GM18511 (cell line): Measurements from ENCODE around the gene ARMC9.
"Not testable (repeated sequence)": the region's sequence is repeated elsewhere in the genome, so short reads cannot be mapped to it uniquely, and the experiment has no call there.

Experiments
- ATAC-seq: cut with Tn5 transposase; IDR thresholded peaks from one replicate; pipeline ENCODE4 v1.9.1; 2021; ENCODE audit warnings: mild to moderate bottlenecking, moderate library complexity; ENCODE audit not compliant: unreplicated experiment

The ARMC9 gene

DNA sequence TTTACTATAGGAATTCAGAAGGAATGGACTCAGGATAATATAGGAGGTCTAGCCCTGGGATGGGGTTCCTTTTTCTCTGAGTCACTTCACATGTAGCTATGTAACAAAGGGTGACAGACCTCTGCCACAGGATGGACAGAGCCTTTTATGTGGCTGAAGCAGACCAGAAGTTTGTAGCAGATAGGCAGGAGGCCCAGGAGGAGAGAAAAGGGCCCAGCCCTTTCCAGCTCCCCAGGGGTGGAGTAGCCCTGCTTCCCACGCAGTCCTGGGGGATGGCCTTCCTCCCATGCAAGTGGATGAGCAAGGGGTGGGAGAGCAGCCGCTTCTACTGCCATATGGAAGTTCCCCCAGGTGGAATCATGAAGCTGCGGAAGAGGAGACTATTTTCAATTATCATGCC lies 40.3 kb downstream of the ARMC9 start:
- ATAC-seq = no peak

DNA sequence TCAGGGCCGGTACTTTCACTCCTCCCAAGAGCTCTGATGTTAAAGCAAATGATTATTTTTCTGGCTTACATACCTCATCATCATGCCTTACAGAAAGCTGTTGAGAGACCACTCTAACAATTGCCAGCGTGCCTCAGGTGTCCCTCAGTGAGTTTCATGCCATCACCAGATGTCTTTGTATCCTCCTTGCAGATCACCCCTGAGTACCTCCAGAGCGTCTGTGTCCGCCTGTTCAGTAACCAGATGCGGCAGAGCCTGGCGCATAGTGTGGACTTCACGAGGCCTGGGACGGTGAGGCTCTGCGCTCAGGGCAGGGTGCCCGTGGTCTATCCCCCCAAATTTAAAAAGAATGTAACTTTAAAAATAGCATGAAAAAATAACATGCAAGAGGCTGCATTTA lies 41.3 kb downstream of the ARMC9 start:
- no peak for ATAC-seq

DNA sequence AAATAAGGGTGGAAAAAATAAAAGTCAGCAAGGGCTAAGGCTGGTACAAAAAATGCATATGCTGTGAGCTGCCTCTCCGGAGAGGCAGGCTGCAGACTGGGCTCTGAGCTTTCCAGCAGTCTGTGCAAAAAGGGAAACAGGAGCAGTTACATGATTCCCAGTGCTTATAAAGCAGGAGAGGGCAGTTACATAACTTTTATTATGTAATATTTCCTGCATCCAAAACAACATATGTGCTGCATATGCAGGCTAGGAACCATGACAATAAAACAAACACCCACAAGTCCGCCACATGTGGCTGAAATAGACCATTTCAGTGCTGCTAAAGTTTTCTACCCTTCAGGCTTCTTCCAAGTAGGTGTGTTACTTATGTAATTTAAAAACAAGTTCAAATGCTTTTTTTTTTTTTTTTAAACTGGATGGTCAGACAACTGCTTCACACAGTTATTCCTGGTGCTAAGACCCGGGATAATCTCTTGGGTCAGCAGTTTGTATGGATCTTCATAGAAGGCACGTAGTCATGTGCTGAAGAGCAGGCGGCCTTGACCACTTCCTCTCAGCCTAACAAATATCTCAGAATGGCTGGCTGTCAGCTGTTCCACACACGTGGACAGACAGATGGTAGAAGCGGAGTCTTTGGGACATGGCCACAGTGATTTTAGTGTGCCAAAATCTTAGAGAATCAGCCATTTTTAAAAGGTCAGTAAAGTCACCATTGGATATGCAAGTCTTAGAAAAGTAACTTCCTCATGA lies 43.5 kb downstream of the ARMC9 start:
- no peak for ATAC-seq

DNA sequence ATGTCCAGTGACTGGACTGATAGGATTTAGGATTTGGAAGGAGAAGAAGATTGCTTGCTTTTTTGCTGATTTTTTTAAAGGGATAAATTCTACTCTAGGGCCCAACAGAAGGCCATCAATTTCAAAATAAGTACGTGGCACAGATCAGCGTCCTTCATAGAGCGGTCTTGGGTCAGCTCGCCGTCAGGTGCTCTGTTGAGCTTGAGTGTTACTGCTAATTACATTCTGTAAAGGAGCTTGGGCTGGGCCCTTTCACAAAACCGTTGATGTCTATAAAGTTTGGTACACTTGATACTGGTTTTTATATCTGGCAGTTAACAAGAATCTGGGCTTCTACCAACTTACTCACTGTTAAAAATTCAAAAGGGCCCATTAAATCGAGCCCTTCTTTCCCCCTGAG lies 45.4 kb downstream of the ARMC9 start:
- no peak for ATAC-seq

DNA sequence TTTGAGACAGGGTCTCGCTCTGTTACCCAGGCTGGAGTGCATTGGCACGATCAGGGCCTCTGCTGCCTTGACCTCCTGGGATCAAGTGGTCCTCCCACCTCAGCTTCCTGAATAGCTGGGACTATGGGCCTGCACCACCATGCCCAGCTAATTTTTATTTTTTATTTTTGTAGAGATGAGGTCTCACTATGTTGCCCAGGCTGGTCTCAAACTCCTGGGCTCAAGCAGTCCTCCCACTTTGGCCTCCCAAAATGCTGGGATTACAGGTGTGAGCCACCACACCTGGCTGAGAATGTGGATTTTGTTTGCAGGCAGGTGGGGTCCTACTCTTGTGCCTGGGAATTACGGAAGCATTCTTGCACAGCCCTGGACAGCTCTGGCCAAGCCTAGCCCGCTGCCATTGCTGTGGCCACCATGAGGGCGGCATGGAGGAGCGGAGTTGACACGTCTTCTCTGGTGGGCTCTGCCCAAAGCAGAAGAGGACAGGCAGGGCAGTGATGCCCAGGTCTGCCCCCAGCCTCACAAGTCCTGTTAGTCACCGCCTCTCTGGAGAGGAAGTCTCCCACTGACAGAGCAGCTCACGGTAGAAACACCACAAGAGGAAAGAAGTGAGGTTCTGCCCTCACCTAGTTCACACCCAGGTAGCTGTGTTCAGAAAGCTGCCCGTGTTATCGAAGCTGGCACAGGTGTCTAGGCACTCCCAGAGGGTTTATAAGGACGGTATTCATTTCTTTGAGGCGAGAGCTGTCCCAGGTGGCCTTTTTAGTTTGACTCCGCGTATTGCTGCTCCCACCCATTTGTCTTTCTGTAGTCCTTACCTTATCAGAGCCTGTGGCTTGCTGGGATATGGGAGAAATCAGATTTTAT lies 46.2 kb downstream of the ARMC9 start:
- no peak for ATAC-seq

DNA sequence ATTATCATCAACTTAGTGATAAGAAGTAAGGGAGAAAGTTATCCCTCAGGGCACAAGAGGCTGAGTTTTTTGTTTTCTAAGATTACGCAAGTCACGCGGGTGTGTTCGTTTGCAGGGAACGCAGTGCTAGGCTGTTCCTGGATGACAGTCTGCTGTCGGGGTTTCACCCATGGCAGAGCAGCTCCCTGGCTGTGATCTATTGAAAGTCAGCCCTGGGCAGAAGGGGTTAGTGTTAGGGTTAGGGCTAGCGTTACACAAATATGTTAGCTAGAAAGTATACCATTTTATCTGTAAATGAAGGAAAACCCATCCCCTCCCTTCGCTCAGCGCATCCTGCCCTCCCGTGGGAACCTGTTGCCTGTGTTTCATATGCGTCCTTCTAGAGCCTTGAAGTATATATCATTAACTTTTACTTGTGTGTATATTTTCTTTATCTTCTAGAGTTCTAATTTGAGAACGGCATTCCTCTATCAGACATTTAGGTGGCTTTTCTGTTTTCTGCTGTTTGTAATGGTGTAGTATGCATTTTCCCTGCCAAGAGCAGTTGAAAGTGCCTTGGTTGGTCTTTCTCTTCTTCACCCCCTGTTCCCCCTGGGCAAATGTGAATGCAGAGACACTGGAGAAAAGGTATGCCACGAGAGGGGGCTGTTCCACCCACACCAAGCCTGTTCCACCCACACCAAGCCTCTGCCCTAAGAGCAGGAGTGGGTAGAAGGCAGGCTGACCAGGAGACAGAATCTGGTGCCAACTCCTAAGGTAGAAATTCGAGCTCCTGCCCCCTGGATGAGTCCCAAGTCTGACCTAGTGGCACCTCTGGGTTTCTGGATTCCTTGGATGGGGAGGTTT lies 47.0 kb downstream of the ARMC9 start:
- ATAC-seq = no peak

DNA sequence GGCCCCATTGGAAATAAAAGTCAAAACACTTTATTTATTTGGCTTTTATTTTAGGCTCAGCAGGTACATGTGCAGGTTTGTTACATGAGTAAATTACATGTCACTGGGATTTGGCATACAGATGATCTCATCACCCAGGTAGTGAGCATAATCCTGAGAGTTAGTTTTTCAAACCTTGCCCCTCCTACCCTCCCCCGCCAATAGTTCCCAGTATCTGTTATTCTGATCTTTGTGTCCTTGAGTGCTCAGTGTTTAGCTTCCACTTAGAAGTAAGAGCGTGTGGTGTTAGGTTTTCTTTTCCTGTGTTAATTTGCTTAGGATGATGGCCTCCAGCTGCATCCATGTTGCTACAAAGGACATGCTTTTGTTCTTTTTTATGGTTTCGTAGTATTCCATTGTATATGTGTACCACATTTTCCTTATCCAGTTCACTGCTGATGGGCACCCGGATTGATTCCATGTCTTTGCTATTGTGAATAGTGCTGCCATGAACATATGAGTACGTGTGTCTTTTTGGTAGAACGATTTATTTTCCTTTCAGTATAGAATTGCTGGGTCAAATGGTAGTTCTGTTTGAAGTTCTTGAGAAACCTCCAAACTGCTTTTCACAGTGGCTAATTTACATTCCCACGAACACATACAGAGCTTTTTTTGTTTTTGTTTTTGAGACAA lies 47.9 kb downstream of the ARMC9 start:
- ATAC-seq = no peak

DNA sequence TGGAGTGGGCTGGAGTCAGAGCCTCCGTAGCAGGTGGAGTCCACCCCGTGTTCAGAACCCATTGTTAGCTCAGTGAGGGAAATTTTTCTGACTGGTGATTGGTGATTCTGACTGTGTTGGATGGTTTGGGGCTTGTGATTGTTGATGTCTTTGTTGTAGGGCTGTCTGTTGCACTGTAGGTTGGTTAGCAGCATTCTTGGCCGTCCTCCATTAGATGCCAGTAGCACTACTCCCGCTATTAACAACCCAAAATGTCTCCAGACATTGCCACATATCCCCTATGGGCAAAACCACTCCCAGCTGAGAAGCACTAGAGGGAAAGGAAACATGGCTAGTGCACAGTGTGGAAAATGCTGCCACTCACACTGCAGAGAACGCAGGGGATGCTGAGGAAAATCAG lies 51.7 kb downstream of the ARMC9 start:
- no peak for ATAC-seq

DNA sequence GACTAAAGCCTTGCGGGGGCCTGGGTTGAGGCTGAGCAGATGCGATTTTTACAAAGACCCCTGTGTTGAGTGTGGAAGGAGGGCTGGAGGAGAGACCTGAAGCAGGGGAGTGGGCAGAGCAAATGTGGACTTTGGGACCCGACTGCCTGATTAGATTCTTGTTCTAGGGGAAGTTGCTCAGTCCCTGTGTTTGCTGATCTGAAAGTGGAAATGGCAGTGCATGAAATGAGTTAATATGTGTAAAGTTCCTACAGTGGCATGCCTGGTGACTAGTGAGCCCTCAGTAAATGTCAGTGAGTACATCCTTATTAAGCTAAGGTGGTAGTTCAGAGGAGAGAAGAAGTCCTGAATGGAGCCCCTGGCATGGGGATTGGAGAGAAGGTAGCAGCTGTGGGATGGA lies 52.3 kb downstream of the ARMC9 start:
- ATAC-seq = no peak

DNA sequence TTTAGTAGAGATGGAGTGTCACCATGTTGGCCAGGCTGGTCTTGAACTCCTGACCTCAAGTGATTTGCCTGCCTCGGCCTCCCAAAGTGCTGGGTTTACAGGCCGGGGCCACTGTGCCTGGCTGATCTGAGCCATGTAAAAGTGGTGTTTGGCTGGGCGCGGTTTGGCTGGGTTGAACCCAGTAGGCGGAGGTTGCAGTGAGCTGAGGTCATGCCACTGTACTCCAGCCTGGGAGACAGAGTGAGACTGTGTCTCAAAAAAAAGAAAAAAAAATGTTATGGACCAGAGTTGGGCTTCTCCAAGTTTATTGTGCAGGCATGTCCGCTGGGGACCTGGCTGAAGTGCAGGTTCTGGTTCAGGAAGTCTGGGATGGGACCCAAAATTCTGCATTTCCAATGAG lies 54.9 kb downstream of the ARMC9 start:
- not testable (repeated sequence) for ATAC-seq

DNA sequence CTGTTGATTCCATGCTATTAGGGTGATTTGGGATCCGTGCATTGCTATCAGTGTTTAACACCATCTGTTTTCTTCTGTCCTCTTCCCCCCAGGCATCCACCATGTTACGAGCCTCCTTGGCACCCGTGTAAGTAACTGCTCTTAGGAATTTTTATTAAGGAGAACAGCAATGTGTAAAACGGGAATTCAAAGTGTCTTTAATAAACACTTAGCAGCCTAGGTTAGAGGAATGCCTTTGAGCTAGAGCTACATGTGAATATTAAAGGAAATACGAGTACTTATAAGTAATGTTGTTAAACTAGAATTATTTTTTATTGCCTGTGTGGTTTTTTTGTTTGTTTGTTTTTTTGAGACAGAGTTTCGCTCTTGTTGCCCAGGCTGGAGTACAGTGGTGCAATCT lies 58.1 kb downstream of the ARMC9 start:
- ATAC-seq = no peak

DNA sequence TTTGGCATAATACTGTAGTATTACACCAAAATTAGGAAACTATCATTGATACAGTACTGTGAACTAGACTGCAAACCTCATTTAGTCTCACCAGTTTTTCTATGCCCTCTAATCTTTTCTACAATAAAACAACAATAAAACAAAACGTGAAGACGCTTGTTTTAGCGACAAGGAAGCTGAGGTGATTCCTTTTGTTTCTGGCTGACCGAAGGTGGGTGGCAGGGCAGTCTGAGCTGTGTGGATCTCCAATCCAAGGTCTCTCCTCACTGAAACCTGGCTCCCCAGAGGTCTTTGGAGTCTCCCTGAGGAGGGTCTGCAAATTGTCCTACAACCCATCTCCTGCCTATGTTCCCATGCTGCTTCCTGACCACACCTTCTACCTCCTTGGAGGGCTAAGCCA lies 59.3 kb downstream of the ARMC9 start:
- no peak for ATAC-seq

DNA sequence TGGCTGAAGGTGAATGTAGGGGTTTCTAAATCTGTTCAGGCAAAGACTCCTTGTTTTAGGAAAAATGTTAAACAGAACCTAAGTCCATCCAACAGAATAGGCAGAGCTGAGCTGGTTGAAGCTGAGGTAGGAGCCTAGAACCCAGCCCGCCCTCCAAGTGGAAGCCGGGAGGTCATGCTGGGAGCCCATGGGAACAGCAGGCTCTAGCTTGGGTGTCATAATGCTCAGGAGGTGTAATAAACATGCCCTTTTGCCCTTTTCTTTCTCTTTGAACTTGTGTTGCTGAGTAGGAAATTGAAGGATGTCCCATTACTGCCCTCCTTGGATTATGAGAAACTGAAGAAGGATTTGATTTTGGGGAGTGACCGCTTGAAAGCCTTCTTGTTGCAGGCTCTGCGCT lies 60.3 kb downstream of the ARMC9 start:
- ATAC-seq = no peak

DNA sequence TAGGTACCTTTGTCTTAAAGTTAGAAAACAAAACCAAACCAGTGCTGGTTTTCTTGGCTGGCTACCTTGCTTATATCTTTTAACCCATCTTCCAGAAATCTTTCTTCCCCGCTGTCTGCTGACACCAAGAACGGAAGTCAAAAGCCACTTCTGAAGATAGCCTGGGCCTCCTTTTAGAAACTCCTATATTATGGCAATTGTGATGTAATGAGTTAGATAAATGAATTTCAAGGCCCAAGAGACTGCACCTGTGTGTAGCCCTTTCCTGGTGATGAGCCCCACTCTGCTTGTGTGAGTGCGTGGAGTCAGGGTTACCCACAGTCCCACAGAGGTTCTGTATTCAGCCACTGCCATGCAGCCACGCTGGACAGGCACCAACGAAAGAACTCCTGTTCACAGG lies 60.7 kb downstream of the ARMC9 start:
- no peak for ATAC-seq

DNA sequence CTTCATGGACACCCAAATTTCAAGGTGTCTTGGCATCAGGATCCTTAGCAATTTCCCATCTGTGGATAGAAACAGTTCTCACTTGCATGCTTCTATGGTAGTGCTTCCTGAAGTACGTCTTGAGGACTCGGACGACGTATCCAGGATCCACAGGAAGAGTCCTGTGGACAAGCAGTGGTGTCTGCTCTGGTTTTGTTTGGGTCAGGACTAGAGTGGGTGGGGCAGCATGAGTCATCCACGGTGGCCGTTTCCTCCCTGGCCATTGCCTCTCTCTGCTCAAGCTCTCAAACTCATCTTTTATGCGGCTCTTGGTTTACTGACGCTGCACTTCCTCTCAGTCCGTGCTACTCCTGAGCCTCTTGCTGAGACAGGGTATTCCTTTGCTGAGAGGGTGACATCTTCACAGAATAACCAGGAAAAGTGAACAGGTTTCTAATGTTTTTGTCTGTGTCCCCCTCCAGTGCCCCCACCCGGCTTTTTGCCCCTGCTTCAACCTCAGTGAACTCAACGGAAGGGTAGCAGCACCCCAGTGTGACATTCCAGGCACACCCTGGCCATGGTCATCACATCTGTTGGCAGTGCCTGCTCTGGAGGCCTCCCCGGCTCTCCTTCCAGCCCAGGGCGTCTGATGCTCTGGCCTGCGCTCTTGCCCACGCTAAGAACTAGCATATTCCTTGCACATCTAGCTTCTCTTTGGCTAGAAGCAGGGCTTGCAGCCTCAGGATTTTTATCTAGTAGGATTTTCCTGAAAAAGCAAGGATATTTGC lies 62.2 kb downstream of the ARMC9 start:
- ATAC-seq = no peak

DNA sequence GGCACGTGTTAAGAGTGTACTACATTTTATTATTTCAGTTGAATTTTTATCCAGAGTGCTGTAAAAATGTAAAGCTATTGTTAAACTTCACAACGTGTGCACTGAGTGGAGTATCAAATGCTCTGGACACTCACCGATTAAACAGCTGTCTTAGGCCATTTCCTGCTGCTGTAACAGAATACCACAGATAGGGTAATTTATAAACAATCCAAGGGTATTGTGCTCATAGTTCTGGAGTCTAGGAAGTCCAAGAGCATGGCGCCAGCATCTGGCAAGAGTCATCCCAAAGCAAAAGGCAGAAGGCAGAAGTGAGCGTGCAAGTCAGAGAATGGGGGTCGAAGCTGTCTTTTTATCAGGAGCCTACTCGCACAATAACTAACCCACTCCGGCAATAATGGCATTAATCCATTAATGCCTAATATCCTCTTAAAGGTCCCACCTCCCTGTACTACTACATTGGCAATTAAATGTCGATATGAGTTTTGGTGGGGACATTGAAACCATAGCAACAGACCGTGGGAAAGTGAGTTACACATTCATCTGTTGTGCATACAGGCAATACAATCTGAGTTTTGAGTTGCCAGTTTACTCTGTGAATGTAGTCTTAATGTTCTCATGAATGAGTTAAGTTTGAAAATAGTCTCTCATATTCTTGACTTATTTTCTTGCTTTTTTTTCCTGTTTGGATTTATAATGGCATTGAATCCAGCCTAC lies 64.8 kb downstream of the ARMC9 start:
- no peak for ATAC-seq

DNA sequence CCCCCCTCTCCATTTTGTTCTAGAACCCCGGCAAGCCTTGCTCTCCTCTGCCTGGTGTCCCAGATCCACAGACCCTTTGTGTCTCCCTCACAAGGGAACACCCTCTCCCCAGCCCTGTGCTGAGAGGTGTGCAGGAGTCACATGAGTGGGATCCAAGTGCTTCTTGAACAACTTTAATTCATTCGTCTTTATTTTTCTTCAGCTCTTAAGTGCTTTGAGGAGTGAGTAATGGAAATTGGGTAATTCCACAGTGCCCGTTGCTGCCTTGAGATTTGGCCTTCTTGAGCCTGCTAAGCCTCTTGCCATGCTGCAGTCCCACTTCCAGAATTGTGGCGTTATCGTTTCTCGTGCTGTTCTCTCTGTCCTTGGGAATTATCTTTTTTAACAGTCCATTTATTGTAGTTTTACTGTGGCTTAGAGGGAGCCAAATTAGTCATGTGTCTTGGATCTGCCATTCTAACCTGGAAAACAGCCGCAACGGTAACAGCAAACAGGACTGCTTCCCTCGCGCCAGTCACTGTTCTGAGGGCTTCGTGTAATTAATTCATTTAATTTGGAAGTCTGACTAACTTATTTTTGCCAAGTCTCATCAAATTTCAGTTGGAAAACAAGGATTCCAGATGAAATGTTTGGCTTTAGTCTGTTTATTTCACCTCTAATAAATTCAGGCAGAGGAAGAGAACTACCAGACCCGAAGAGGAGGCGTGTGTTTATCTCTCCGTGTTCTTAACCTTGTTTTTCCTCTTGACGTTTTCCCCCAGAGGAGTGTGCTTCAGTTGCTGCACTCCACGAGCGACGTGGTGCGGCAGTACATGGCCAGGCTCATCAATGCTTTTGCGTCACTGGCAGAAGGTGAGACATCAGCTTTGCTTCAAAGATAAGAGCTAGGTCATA lies 72.0 kb downstream of the ARMC9 start:
- no peak for ATAC-seq

DNA sequence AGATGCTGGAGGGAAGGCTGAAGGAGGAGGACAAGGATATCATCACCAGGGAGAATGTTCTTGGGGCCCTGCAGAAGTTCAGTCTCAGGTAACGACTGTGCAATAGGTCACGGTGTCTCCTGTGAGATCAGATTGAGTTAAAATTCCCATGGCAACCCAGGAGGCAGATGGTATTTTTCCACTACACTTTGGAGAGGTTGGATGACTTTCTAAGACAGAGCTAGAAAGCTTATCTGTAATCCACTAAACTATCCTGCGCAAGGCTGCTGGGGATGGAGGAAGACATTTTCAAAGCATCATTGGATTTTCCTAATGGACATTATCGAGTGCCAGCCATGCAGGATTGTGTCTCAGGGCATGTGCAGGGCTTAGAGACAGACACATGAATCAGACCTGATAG lies 74.6 kb downstream of the ARMC9 start:
- no peak for ATAC-seq

DNA sequence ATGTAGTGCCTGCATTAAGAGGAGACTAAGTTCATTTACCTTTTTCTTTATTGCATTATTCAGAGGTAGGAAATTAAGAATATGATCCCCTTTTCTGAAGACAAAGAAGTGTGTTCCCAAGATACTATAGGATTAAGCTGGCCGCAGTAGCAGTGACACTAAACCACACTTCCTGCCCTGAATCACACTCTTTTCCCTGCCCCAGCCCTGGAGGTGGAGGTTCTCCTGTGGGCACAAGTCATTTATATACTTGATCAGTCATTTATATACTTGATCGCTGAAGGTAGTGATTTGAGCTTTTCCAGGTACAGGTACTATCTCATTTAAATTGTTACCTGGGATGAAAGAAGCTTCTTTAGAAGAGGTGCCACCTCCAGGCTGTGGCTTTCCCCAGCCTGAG lies 78.6 kb downstream of the ARMC9 start:
- no peak for ATAC-seq
